ENCODE data around the gene INSR.

The INSR gene

GRCh38 chr19:7295912-7296536 is 1.8 kb upstream of the INSR start:
- DNase-seq (ENCODE audit: low spot score) = no peak

- DNase-seq (ENCODE audit: low spot score) = no peak
Measured at GRCh38 chr19:7294558-7295212, 471 bp upstream of the INSR start.

- DNase-seq (ENCODE audit: low spot score) = no peak
Measured at GRCh38 chr19:7292950-7293761, 1.1 kb downstream of the INSR start.

- no peak for DNase-seq (ENCODE audit: low spot score)
Measured at GRCh38 chr19:7292352-7292949, 1.8 kb downstream of the INSR start.

- no peak for DNase-seq (ENCODE audit: low spot score)
Measured at GRCh38 chr19:7288977-7289376, 5.2 kb downstream of the INSR start.

- no peak for DNase-seq (ENCODE audit: low spot score)
Measured at GRCh38 chr19:7288131-7288530, 6.1 kb downstream of the INSR start.

GRCh38 chr19:7287722-7288121 is 6.5 kb downstream of the INSR start:
- DNase-seq (ENCODE audit: low spot score) = no peak

GRCh38 chr19:7280940-7281666 is 13.1 kb downstream of the INSR start:
- DNase-seq (ENCODE audit: low spot score) = no peak

- no peak for DNase-seq (ENCODE audit: low spot score)
Measured at GRCh38 chr19:7272856-7273578, 21.2 kb downstream of the INSR start.

GRCh38 chr19:7268705-7269098 is 25.5 kb downstream of the INSR start:
- no peak for DNase-seq (ENCODE audit: low spot score)

- no peak for DNase-seq (ENCODE audit: low spot score)
Measured at GRCh38 chr19:7267792-7268704, 26.2 kb downstream of the INSR start.

GRCh38 chr19:7266832-7267231 is 27.4 kb downstream of the INSR start:
- DNase-seq (ENCODE audit: low spot score) = no peak

- DNase-seq (ENCODE audit: low spot score) = no peak
Measured at GRCh38 chr19:7265963-7266362, 28.3 kb downstream of the INSR start.

- no peak for DNase-seq (ENCODE audit: low spot score)
Measured at GRCh38 chr19:7264858-7265257, 29.4 kb downstream of the INSR start.

GRCh38 chr19:7263521-7263920 is 30.7 kb downstream of the INSR start:
- no peak for DNase-seq (ENCODE audit: low spot score)

GRCh38 chr19:7263066-7263465 is 31.1 kb downstream of the INSR start:
- no peak for DNase-seq (ENCODE audit: low spot score)

GRCh38 chr19:7262470-7262869 is 31.7 kb downstream of the INSR start:
- DNase-seq (ENCODE audit: low spot score) = no peak

GRCh38 chr19:7260161-7260560 is 34.1 kb downstream of the INSR start:
- DNase-seq (ENCODE audit: low spot score) = no peak

GRCh38 chr19:7258840-7259395 is 35.3 kb downstream of the INSR start:
- no peak for DNase-seq (ENCODE audit: low spot score)
